Cardiac septum (tissue), 1 donor: ENCODE results near the gene DMWD. TPM values are rescaled to one million over a fixed set of nuclear protein-coding genes. Genes with fewer than 3 reads are reported as not detected.

Source experiments
- DNase-seq: peaks from one replicate; pipeline ENCODE4 v3.0.0-alpha.2; 2020; ENCODE audit warnings: low spot score
- intact Hi-C: fragments of 100-400 bp; cut with DNase I; formaldehyde crosslinking; loops from one replicate; pipeline ENCODE4 v1.14.0; 2022
- long read RNA-seq: library from polyadenylated mRNA; unstranded; transcript quantifications from one replicate; pipeline ENCODE4 v2.0.0, GENCODE V29; 2021
- total RNA-seq: library from RNA; stranded (reverse); fragmentation: NEBNext Ultra II Directional; extraction: Animal tissue kit (Norgen Biotek cat#: 25700); gene quantifications from one replicate; pipeline ENCODE4 v1.2.1, GENCODE V29; 2021
- donor health status: DM: no; HTN: no; CAD: no.

The DMWD gene, protein sequence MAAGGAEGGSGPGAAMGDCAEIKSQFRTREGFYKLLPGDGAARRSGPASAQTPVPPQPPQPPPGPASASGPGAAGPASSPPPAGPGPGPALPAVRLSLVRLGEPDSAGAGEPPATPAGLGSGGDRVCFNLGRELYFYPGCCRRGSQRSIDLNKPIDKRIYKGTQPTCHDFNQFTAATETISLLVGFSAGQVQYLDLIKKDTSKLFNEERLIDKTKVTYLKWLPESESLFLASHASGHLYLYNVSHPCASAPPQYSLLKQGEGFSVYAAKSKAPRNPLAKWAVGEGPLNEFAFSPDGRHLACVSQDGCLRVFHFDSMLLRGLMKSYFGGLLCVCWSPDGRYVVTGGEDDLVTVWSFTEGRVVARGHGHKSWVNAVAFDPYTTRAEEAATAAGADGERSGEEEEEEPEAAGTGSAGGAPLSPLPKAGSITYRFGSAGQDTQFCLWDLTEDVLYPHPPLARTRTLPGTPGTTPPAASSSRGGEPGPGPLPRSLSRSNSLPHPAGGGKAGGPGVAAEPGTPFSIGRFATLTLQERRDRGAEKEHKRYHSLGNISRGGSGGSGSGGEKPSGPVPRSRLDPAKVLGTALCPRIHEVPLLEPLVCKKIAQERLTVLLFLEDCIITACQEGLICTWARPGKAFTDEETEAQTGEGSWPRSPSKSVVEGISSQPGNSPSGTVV
- 120 TPM for total RNA-seq
- long read RNA-seq, transcript DMWD-205 (2 exons, 643 nt): minor isoform, 49 of 226 reads
- long read RNA-seq, transcript DMWD-202 (4 exons, 3,292 nt): minor isoform, 10 of 226 reads
- long read RNA-seq, transcript DMWD-201 (5 exons, 3,305 nt): major isoform, 104 of 226 reads
- long read RNA-seq, partial matches to known transcripts: 49 of 226 reads
- long read RNA-seq, other reads (novel, unspliced or antisense): 11 of 226 reads

DNA sequence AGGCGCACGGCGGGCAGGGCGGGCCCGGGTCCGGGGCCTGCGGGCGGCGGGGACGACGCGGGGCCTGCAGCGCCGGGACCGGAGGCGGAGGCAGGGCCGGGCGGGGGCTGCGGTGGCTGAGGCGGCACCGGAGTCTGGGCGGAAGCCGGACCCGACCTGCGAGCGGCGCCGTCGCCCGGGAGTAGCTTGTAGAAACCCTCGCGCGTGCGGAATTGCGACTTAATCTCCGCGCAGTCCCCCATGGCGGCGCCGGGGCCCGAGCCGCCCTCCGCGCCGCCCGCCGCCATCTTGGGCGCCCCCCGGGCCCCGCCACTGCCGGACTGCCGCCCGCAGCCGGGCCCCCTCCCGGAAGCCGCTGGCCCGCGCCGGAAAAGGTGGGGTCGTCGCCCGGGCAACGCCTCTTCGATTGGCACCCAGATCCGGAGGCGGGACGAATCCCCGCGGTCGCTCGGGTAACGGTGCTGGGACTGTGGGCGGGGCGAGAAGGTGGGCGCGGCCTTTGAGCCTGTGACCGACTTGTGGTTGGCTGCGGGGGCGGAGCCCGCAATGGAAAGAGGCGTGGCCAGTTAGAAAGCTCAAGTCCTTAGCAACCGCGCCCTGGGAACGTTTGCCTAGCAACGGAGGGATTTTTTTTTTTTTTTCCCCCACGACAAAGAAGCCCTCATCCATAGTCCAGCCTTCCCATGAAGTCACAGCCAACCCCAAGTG, at the start of gene DMWD:
DMWD (minus strand) TSS at position 376 of the 708 bp plus-strand sequence; CDS start at position 287, 89 bp downstream.
- peak; percentile 99 for DNase-seq
- intact Hi-C loops: no loop called here

DNA sequence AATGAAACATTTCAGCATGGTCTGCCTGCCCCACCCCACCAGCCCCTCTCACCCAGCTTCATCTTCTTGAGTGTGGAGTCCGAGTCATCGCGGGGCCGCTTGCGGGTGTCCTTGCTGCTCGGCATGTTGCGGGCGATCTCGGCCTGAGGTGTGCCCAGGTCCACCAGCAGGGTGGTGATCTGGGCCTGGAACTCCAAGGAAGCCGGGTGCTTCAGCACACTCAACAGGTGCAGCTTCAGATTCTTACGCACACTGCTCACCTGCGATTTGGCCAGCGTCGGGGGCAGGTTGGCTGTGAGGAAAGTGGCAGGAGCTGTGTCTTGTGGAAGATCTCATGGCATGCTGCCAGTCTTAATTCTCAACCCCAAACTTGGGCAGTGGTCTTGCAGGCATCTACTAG, 49.6 kb upstream of the DMWD start:
- no peak for DNase-seq
- intact Hi-C loops: no loop called here

DNA sequence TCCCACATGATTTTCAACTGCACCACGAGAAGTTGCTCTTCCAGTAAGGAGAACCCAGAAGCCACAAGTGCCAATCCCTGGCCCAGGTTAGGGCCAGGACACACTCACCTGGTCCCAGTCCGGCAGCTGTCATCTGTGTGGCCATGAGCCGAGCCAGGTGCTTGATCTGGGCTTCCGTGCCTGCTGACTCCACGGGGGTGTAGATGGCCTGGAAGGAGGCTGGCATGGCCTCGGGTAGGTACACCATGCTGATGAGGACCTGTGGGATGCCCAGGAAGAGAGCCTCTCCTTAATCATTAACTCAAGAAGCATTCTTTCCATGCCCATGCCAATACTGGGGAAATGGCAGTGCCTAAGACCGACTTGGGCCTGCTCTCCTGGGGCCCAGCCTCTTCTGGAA, 42.3 kb upstream of the DMWD start:
- DNase-seq: no peak
- intact Hi-C loops: no loop called here

- intact Hi-C loops: no loop called here
Measured at GRCh38 chr19:45828945-45829344, 36.3 kb upstream of the DMWD start.

DNA sequence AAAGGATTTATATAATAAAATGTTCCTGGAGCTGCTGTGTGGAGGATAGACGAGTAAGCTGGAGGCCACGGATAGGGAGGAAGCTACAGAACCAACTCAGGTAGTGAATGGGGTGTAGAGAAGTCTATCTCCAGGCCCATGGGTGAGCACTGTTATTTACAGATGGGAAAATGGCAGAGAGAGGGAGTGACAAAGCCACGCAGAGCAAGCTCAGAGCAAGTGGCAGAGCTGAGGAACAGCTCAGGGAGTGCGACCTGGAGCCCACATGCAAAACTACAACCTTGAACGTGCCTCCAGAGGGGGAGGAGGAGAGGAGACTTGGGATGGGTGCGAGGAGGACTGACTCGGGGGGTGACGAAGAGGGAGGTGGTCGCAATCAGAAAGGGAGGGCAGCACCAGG, 35.9 kb upstream of the DMWD start:
- intact Hi-C loops: no loop called here

More at GRCh38 chr19:45828945-45829344, 36.3 kb upstream of the DMWD start:
- DNase-seq: no peak

DNA sequence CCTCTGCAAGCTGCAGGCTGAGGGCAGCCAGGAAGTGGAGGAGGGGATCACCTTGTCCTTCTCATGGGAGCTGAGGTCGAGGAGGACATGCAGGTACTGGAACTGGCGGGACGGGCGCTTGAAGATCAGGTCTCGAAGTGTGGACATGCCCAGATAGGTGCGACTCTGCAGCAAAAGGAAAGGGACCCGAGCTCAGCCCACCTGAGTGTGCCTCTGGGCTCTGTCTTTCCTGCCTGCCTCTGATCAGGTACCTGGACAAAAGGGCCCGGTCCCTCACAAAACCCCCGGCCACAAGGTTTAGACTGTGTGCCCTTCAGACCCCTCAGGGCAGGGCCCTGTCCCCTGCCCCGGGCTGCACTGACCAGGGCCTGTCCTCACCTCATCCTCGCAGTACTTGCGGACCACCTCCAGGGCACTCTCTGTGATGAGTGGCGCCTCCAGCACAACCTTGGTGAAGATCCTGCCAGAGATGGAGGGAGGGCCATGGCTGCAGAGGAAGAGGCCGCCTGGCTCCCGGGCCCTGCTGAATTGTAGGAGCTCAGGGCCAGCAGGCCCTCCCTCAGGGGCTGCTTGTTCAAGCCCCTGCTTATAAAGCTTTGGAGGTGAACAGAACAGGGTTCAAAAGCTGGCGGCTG, 34.9 kb upstream of the DMWD start:
- no peak for DNase-seq

More for the DNA sequence above, 35.9 kb upstream of the DMWD start:
- no peak for DNase-seq

GRCh38 chr19:45826934-45827333, 34.3 kb upstream of the DMWD start:
- DNase-seq: no peak
- intact Hi-C loops: no loop called here

More for the DNA sequence above, 34.9 kb upstream of the DMWD start:
- intact Hi-C loops: no loop called here

GRCh38 chr19:45825917-45826893, 33.6 kb upstream of the DMWD start:
- DNase-seq: no peak
- intact Hi-C loops: no loop called here

GRCh38 chr19:45825263-45825605, 32.6 kb upstream of the DMWD start:
- intact Hi-C loops: no loop called here
- DNase-seq: no peak

GRCh38 chr19:45824531-45825262, 32.1 kb upstream of the DMWD start:
- no peak for DNase-seq

GRCh38 chr19:45824041-45824471, 31.4 kb upstream of the DMWD start:
- no peak for DNase-seq
- intact Hi-C loops: no loop called here

More at GRCh38 chr19:45824531-45825262, 32.1 kb upstream of the DMWD start:
- intact Hi-C loops: no loop called here

GRCh38 chr19:45823182-45823581, 30.5 kb upstream of the DMWD start:
- no peak for DNase-seq
- intact Hi-C loops: no loop called here

GRCh38 chr19:45822716-45823115, 30.1 kb upstream of the DMWD start:
- intact Hi-C loops: no loop called here
- no peak for DNase-seq

- DNase-seq: no peak
- intact Hi-C loops: no loop called here
Measured at GRCh38 chr19:45821570-45821969, 28.9 kb upstream of the DMWD start.

- intact Hi-C loops: no loop called here
- no peak for DNase-seq
Measured at GRCh38 chr19:45821103-45821521, 28.5 kb upstream of the DMWD start.

DNA sequence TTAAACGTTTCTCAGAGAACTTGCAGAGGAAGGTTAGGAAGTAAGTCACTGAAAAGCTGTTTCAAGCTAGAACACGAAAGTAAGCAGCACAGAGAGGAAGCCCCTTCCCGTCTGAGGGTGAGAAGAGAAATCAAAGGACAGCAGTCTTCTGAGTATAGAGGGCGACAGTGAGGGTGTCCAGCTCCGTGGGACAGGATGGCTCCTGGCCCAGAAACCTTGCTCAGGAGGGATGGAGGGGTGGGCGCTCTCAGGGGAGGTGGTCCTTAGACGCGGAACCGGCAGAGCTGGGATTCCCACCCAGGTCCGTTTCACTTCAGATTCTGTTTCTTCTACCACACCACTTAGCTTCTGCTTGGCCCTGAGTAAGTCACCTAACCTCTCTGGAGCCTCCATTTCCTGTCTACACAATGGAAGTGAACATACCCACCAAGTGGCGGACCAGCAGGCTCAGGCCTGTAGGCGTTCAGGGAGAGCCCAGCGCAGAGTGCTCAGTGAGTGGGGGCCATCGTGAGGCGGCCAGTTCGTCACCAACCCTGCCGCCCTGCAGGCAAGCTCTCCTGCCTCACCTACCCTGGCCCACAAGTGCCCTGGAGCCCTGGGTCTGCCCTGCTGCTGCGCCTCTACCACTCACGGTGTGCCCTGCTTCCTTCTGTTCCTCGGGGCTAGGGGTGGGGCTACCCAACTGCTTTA, 27.9 kb upstream of the DMWD start:
- DNase-seq: no peak
- intact Hi-C loops: no loop called here

- DNase-seq: no peak
- intact Hi-C loops: no loop called here
Measured at GRCh38 chr19:45819769-45820168, 27.1 kb upstream of the DMWD start.
